ENCODE data around the gene ARHGEF5. TPM values are rescaled to one million over a fixed set of nuclear protein-coding genes. Genes with fewer than 3 reads are reported as not detected.
"Not testable (repeated sequence)": the region's sequence is repeated elsewhere in the genome, so short reads cannot be mapped to it uniquely, and the experiment has no call there.

ARHGEF5 gene
- total and polyA plus RNA-seq, 2 donors (not counting 1 experiment from before 2014, with no cell fraction given) = 6.8 to 6.9 TPM

GRCh38 chr7:144325868-144326267, 29.3 kb upstream of the ARHGEF5 start:
- H3K4me1 Mint-ChIP-seq; POLR2A ChIA-PET; H3K9me3 ChIP-seq (ENCODE audit: control extremely low read depth in 1 of 3, control insufficient read depth in 2 of 3, insufficient read depth in 1 of 3, low read length in 2 of 3); H3K27ac Mint-ChIP-seq; H2AFZ ChIP-seq (ENCODE audit: insufficient read depth, low read depth, low read length, poor library complexity, severe bottlenecking); H3K4me2 ChIP-seq (replicated peaks; ENCODE audit: low read depth, low read length, poor library complexity, severe bottlenecking); H3K4me1 ChIP-seq (ENCODE audit: control insufficient read depth in 2 of 2, insufficient read depth in 2 of 2, low read length in 2 of 2); CTCF ChIA-PET; H3K4me3 Mint-ChIP-seq; DNase-seq; H4K20me1 ChIP-seq (ENCODE audit: control insufficient read depth, insufficient read depth, low read length, poor library complexity, severe bottlenecking); H3K79me2 ChIP-seq (ENCODE audit: control insufficient read depth, insufficient read depth, low read length); H3K9me3 Mint-ChIP-seq (ENCODE audit: insufficient read depth); H3K27me3 Mint-ChIP-seq; H3K36me3 ChIP-seq (replicated peaks in 1 of 2; ENCODE audit: control extremely low read depth in 1 of 2, control insufficient read depth in 1 of 2, extremely low read depth in 1 of 2, insufficient read depth in 2 of 2, low read length in 1 of 2); intact Hi-C loops (cut with micrococcal nuclease); H3K27me3 ChIP-seq (replicated peaks in 1 of 4; ENCODE audit: control extremely low read depth in 1 of 4, control insufficient read depth in 3 of 4, insufficient read depth in 4 of 4, low read length in 3 of 4); H3K9ac ChIP-seq (ENCODE audit: low read length); ATAC-seq (ENCODE audit: low read depth); H3K27ac ChIP-seq (ENCODE audit: low read length in 2 of 2); H3K4me3 ChIP-seq (ENCODE audit: control extremely low read depth in 1 of 5, extremely low read depth in 1 of 5, insufficient read depth in 1 of 5, low read depth in 2 of 5, low read length in 4 of 5): not testable (repeated sequence)
- whole genome bisulfite sequencing (ENCODE audit: insufficient coverage) = no CpG with 5 or more reads among the region's 5 CpGs

- intact Hi-C loops (cut with micrococcal nuclease) = not testable (repeated sequence)
These were observed 25.2 kb upstream of the ARHGEF5 start for GRCh38 chr7:144330044-144330443.

GRCh38 chr7:144331221-144331995, 23.8 kb upstream of the ARHGEF5 start:
- H3K79me2 ChIP-seq (ENCODE audit: control insufficient read depth, insufficient read depth, low read length); H3K4me1 Mint-ChIP-seq; DNase-seq; H3K9me3 ChIP-seq (ENCODE audit: control extremely low read depth in 1 of 3, control insufficient read depth in 2 of 3, insufficient read depth in 1 of 3, low read length in 2 of 3); H3K27me3 Mint-ChIP-seq; CTCF ChIA-PET; H3K4me3 ChIP-seq (ENCODE audit: control extremely low read depth in 1 of 5, extremely low read depth in 1 of 5, insufficient read depth in 1 of 5, low read depth in 2 of 5, low read length in 4 of 5); H3K27ac Mint-ChIP-seq; H3K4me1 ChIP-seq (ENCODE audit: control insufficient read depth in 2 of 2, insufficient read depth in 2 of 2, low read length in 2 of 2); H3K27ac ChIP-seq (ENCODE audit: low read length in 2 of 2); H3K4me2 ChIP-seq (replicated peaks; ENCODE audit: low read depth, low read length, poor library complexity, severe bottlenecking); H3K9me3 Mint-ChIP-seq (ENCODE audit: insufficient read depth); intact Hi-C loops (cut with micrococcal nuclease); ATAC-seq (ENCODE audit: low read depth); H4K20me1 ChIP-seq (ENCODE audit: control insufficient read depth, insufficient read depth, low read length, poor library complexity, severe bottlenecking); H3K9ac ChIP-seq (ENCODE audit: low read length); H2AFZ ChIP-seq (ENCODE audit: insufficient read depth, low read depth, low read length, poor library complexity, severe bottlenecking); H3K4me3 Mint-ChIP-seq; H3K27me3 ChIP-seq (replicated peaks in 1 of 4; ENCODE audit: control extremely low read depth in 1 of 4, control insufficient read depth in 3 of 4, insufficient read depth in 4 of 4, low read length in 3 of 4); H3K36me3 ChIP-seq (replicated peaks in 1 of 2; ENCODE audit: control extremely low read depth in 1 of 2, control insufficient read depth in 1 of 2, extremely low read depth in 1 of 2, insufficient read depth in 2 of 2, low read length in 1 of 2): not testable (repeated sequence)
- POLR2A ChIA-PET = interaction anchor here (0.6 kb wide), 1 partner anchor 1797 kb away, joined by 3 read pairs; no protein-coding TSS in a partner anchor
- no CpG with 5 or more reads among the region's 9 CpGs for WGBS (ENCODE audit: insufficient coverage)

More at GRCh38 chr7:144330044-144330443, 25.2 kb upstream of the ARHGEF5 start:
- DNase-seq; H2AFZ ChIP-seq (ENCODE audit: insufficient read depth, low read depth, low read length, poor library complexity, severe bottlenecking); H3K36me3 ChIP-seq (replicated peaks in 1 of 2; ENCODE audit: control extremely low read depth in 1 of 2, control insufficient read depth in 1 of 2, extremely low read depth in 1 of 2, insufficient read depth in 2 of 2, low read length in 1 of 2); POLR2A ChIA-PET; H3K9me3 ChIP-seq (ENCODE audit: control extremely low read depth in 1 of 3, control insufficient read depth in 2 of 3, insufficient read depth in 1 of 3, low read length in 2 of 3); H3K79me2 ChIP-seq (ENCODE audit: control insufficient read depth, insufficient read depth, low read length); ATAC-seq (ENCODE audit: low read depth); CTCF ChIA-PET; H3K27me3 Mint-ChIP-seq; H3K9me3 Mint-ChIP-seq (ENCODE audit: insufficient read depth); H3K27ac ChIP-seq (ENCODE audit: low read length in 2 of 2); H3K27ac Mint-ChIP-seq; H3K9ac ChIP-seq (ENCODE audit: low read length); H3K4me3 ChIP-seq (ENCODE audit: control extremely low read depth in 1 of 5, extremely low read depth in 1 of 5, insufficient read depth in 1 of 5, low read depth in 2 of 5, low read length in 4 of 5); H3K27me3 ChIP-seq (replicated peaks in 1 of 4; ENCODE audit: control extremely low read depth in 1 of 4, control insufficient read depth in 3 of 4, insufficient read depth in 4 of 4, low read length in 3 of 4); H3K4me1 Mint-ChIP-seq; H3K4me3 Mint-ChIP-seq; H3K4me2 ChIP-seq (replicated peaks; ENCODE audit: low read depth, low read length, poor library complexity, severe bottlenecking); H3K4me1 ChIP-seq (ENCODE audit: control insufficient read depth in 2 of 2, insufficient read depth in 2 of 2, low read length in 2 of 2); H4K20me1 ChIP-seq (ENCODE audit: control insufficient read depth, insufficient read depth, low read length, poor library complexity, severe bottlenecking): not testable (repeated sequence)

GRCh38 chr7:144331996-144332288, 23.3 kb upstream of the ARHGEF5 start:
- H3K27me3 Mint-ChIP-seq; CTCF ChIA-PET; H3K4me1 Mint-ChIP-seq; H3K9me3 ChIP-seq (ENCODE audit: control extremely low read depth in 1 of 3, control insufficient read depth in 2 of 3, insufficient read depth in 1 of 3, low read length in 2 of 3); H3K4me3 Mint-ChIP-seq; ATAC-seq (ENCODE audit: low read depth); H3K9me3 Mint-ChIP-seq (ENCODE audit: insufficient read depth); H3K79me2 ChIP-seq (ENCODE audit: control insufficient read depth, insufficient read depth, low read length); H3K4me3 ChIP-seq (ENCODE audit: control extremely low read depth in 1 of 5, extremely low read depth in 1 of 5, insufficient read depth in 1 of 5, low read depth in 2 of 5, low read length in 4 of 5); intact Hi-C loops (cut with micrococcal nuclease); H3K27ac Mint-ChIP-seq; H3K4me2 ChIP-seq (replicated peaks; ENCODE audit: low read depth, low read length, poor library complexity, severe bottlenecking); H3K27me3 ChIP-seq (replicated peaks in 1 of 4; ENCODE audit: control extremely low read depth in 1 of 4, control insufficient read depth in 3 of 4, insufficient read depth in 4 of 4, low read length in 3 of 4); H3K36me3 ChIP-seq (replicated peaks in 1 of 2; ENCODE audit: control extremely low read depth in 1 of 2, control insufficient read depth in 1 of 2, extremely low read depth in 1 of 2, insufficient read depth in 2 of 2, low read length in 1 of 2); H3K27ac ChIP-seq (ENCODE audit: low read length in 2 of 2); H3K4me1 ChIP-seq (ENCODE audit: control insufficient read depth in 2 of 2, insufficient read depth in 2 of 2, low read length in 2 of 2); H3K9ac ChIP-seq (ENCODE audit: low read length); H2AFZ ChIP-seq (ENCODE audit: insufficient read depth, low read depth, low read length, poor library complexity, severe bottlenecking); H4K20me1 ChIP-seq (ENCODE audit: control insufficient read depth, insufficient read depth, low read length, poor library complexity, severe bottlenecking): not testable (repeated sequence)
- peak; percentile 1 for DNase-seq
- no CpG with 5 or more reads among the region's 2 CpGs for WGBS (ENCODE audit: insufficient coverage)
- POLR2A ChIA-PET = interaction anchor here (0.6 kb wide), 1 partner anchor 1797 kb away, joined by 3 read pairs; no protein-coding TSS in a partner anchor
